Smooth muscle cell (in vitro differentiated cells): ENCODE results near the gene RSRP1. TPM values are rescaled to one million over a fixed set of nuclear protein-coding genes. Genes with fewer than 3 reads are reported as not detected.

Experiments
- DNase-seq: peaks from one replicate; lab custom pipeline; 2025; ENCODE audit not compliant: unreplicated experiment; lab: John Stamatoyannopoulos, UW
- H2AFZ ChIP-seq: fragments of 200-600 bp; sonication (generic); 2 replicates; pipeline ENCODE4 v1.6.0; 2016; ENCODE audit warnings: antibody characterized with exemption, low read depth, mild to moderate bottlenecking
- H3F3A ChIP-seq: fragments of 200-600 bp; sonication (generic); 2 replicates; pipeline ENCODE4 v1.6.0; 2017; ENCODE audit warnings: antibody characterized with exemption, low read depth
- H3K27ac ChIP-seq: fragments of 200-600 bp; sonication (generic); 2 replicates; pipeline ENCODE4 v1.5.1; 2016; ENCODE audit warnings: low read depth, mild to moderate bottlenecking
- H3K27me3 ChIP-seq: fragments of 200-600 bp; sonication (generic); 2 replicates; pipeline ENCODE4 v1.6.1; 2016; ENCODE audit warnings: low read depth, mild to moderate bottlenecking
- H3K36me3 ChIP-seq: fragments of 200-600 bp; sonication (generic); 2 replicates; pipeline ENCODE4 v1.5.1; 2016; ENCODE audit warnings: low read depth
- H3K4me1 ChIP-seq: fragments of 200-600 bp; sonication (generic); 2 replicates; pipeline ENCODE4 v1.5.1; 2016; ENCODE audit warnings: low read depth
- H3K4me2 ChIP-seq: fragments of 200-600 bp; sonication (generic); 2 replicates; pipeline ENCODE4 v1.6.0; 2016; ENCODE audit warnings: mild to moderate bottlenecking
- H3K4me3 ChIP-seq: fragments of 200-600 bp; sonication (generic); 2 replicates; pipeline ENCODE4 v1.5.1; 2016; ENCODE audit warnings: mild to moderate bottlenecking
- H3K79me2 ChIP-seq: fragments of 200-600 bp; sonication (generic); 2 replicates; pipeline ENCODE4 v1.6.0; 2016; ENCODE audit warnings: low read depth, mild to moderate bottlenecking
- H3K9ac ChIP-seq: fragments of 200-600 bp; sonication (generic); 2 replicates; pipeline ENCODE4 v1.6.0; 2016; ENCODE audit warnings: low read depth
- H3K9me3 ChIP-seq: fragments of 200-600 bp; sonication (generic); replicated peaks from 2 replicates; pipeline ENCODE4 v1.5.1; 2016; ENCODE audit warnings: low read depth
- H4K20me1 ChIP-seq: fragments of 200-600 bp; sonication (generic); 2 replicates; pipeline ENCODE4 v1.6.0; 2016; ENCODE audit warnings: low read depth
- WGBS: methylation state at CpG from one replicate; pipeline ENCODE4 v1.1.7; 2016; ENCODE audit warnings: low lambda C conversion rate; 5-methylcytosine and 5-hydroxymethylcytosine counted together
- polyA plus RNA-seq: library from polyadenylated mRNA; unstranded; fragments of >200 nt; fragmentation: Nextera tagmentation; extraction: Ambion mirVana; gene quantifications from 2 replicates; pipeline ENCODE4 v1.2.1, GENCODE V29; 2016
- total RNA-seq: library from RNA; depleted of rRNA; stranded (reverse); fragments of >200 nt; gene quantifications from 2 replicates; pipeline ENCODE4 v1.2.3, GENCODE V29; 2014
- TF ChIP-seq, protein P1 (sequence below): fragments of 200-600 bp; sonication (generic); IDR thresholded peaks from 2 replicates; pipeline ENCODE4 v1.5.1; 2017; ENCODE audit warnings: borderline replicate concordance, mild to moderate bottlenecking, antibody characterized with exemption; ENCODE audit not compliant: insufficient read depth, poor library complexity, severe bottlenecking

RSRP1 gene
- total and polyA plus RNA-seq, 2 experiments from 2014 or later = 32.3 to 93.6 TPM

DNA sequence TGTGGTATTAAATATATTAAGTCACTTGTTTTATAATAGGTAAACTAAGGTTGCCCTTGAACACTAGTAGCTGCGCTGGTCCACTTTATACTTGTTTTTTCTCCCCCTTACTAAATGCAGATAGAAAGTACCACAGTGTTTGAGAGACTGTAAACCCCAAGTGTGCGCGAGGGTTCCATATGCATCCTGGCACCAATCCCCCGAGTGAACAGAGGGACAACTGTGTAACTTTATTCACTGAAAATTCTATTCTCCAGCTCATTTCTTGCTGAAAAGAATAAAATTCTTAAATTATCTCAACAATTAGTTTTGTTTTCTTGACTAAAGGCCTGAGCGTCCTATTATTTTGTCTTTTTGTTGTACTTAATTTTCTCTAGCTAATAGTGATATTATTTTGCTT lies 1.9 kb downstream of the RSRP1 start:
- peaks cover 42% of the 10 kb centered on the region for H3K79me2 ChIP-seq
- H3K27ac ChIP-seq = peak overlapping the region; percentile 99
- H3K4me2 ChIP-seq = peak overlapping the region; percentile 93
- no peak overlapping the region for H3K9ac ChIP-seq
- H3K9me3 ChIP-seq = no peaks in the 10 kb centered on the region
- H3K4me3 ChIP-seq = peak overlapping the region; percentile 96
- peaks cover 28% of the 10 kb centered on the region for H3K36me3 ChIP-seq
- no peak overlapping the region for H2AFZ ChIP-seq
- H4K20me1 ChIP-seq = peaks cover 51% of the 10 kb centered on the region
- peaks cover 36% of the 10 kb centered on the region for H3F3A ChIP-seq
- H3K27me3 ChIP-seq = no peaks in the 10 kb centered on the region
- TF ChIP-seq, protein P1, sequence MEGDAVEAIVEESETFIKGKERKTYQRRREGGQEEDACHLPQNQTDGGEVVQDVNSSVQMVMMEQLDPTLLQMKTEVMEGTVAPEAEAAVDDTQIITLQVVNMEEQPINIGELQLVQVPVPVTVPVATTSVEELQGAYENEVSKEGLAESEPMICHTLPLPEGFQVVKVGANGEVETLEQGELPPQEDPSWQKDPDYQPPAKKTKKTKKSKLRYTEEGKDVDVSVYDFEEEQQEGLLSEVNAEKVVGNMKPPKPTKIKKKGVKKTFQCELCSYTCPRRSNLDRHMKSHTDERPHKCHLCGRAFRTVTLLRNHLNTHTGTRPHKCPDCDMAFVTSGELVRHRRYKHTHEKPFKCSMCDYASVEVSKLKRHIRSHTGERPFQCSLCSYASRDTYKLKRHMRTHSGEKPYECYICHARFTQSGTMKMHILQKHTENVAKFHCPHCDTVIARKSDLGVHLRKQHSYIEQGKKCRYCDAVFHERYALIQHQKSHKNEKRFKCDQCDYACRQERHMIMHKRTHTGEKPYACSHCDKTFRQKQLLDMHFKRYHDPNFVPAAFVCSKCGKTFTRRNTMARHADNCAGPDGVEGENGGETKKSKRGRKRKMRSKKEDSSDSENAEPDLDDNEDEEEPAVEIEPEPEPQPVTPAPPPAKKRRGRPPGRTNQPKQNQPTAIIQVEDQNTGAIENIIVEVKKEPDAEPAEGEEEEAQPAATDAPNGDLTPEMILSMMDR = no peak
- H3K4me1 ChIP-seq = peaks cover 13% of the 10 kb centered on the region
- no peak for DNase-seq
- 94% methylated on average over 5 of the region's 5 CpGs for WGBS

- H3K4me2 ChIP-seq = no peak overlapping the region
- peaks cover 42% of the 10 kb centered on the region for H3K79me2 ChIP-seq
- H3K9me3 ChIP-seq = no peaks in the 10 kb centered on the region
- H3F3A ChIP-seq = peaks cover 39% of the 10 kb centered on the region
- no peak overlapping the region for H3K4me3 ChIP-seq
- H3K27ac ChIP-seq = no peak overlapping the region
- H4K20me1 ChIP-seq = peaks cover 51% of the 10 kb centered on the region
- H3K27me3 ChIP-seq = no peaks in the 10 kb centered on the region
- H3K4me1 ChIP-seq = peaks cover 16% of the 10 kb centered on the region
- DNase-seq = no peak
- TF ChIP-seq, protein P1 = no peak
- 88% methylated on average over 6 of the region's 6 CpGs for WGBS
- H2AFZ ChIP-seq = no peak overlapping the region
- H3K36me3 ChIP-seq = peaks cover 28% of the 10 kb centered on the region
- no peak overlapping the region for H3K9ac ChIP-seq
Measured at GRCh38 chr1:25243907-25244306, 3.3 kb downstream of the RSRP1 start.

GRCh38 chr1:25239681-25240541 lies 7.3 kb downstream of the RSRP1 start:
- peak; percentile 94 for DNase-seq
- Histone ChIP-seq H3K79me2 (peaks cover 20% of the 10 kb centered on the region), H3K36me3 (peaks cover 26% of the 10 kb centered on the region), H3K9ac (peak overlapping the region; percentile 50), H4K20me1 (peaks cover 31% of the 10 kb centered on the region), H3K27ac (peak overlapping the region; percentile 81), H3K4me3 (peak overlapping the region; percentile 57), H3K4me2 (peak overlapping the region; percentile 90), H2AFZ (no peak overlapping the region), H3K9me3 (no peaks in the 10 kb centered on the region), H3K4me1 (peaks cover 8% of the 10 kb centered on the region), H3K27me3 (no peaks in the 10 kb centered on the region), H3F3A (peaks cover 52% of the 10 kb centered on the region)
- TF ChIP-seq, protein P1 = peak; percentile 46
- 2% methylated on average over 40 of the region's 41 CpGs for WGBS
